NB4 (cell line): ENCODE data around the gene AFAP1L1.

Experiments used
- DNase-seq: peaks from one replicate; pipeline ENCODE4 v3.0.0; 2010; ENCODE audit warnings: low read depth
- H3K4me3 ChIP-seq: one replicate; pipeline ENCODE4 v1.5.1; 2011; ENCODE audit warnings: mild to moderate bottlenecking, low read depth, low read length, moderate library complexity
- MYC ChIP-seq: IDR thresholded peaks from 2 replicates; pipeline ENCODE4 v1.6.1; 2011; ENCODE audit warnings: low read depth, low read length
- POLR2A ChIP-seq: IDR thresholded peaks from 2 replicates; pipeline ENCODE4 v1.6.1; 2011; ENCODE audit warnings: mild to moderate bottlenecking; ENCODE audit not compliant: insufficient read length; ENCODE audit errors: extremely low read depth
- TF ChIP-seq, protein P1 (sequence below): IDR thresholded peaks from 2 replicates; pipeline ENCODE4 v1.6.1; 2011; ENCODE audit warnings: low read depth, low read length
- TF ChIP-seq, protein P2 (sequence below): IDR thresholded peaks from one replicate; pipeline ENCODE4 v1.5.1; 2012; ENCODE audit warnings: low read depth, low read length

Gene AFAP1L1

GRCh38 chr5:149264439-149265067 is 7.1 kb upstream of the AFAP1L1 start:
- no peak for DNase-seq
- no peak overlapping the region for H3K4me3 ChIP-seq

DNA sequence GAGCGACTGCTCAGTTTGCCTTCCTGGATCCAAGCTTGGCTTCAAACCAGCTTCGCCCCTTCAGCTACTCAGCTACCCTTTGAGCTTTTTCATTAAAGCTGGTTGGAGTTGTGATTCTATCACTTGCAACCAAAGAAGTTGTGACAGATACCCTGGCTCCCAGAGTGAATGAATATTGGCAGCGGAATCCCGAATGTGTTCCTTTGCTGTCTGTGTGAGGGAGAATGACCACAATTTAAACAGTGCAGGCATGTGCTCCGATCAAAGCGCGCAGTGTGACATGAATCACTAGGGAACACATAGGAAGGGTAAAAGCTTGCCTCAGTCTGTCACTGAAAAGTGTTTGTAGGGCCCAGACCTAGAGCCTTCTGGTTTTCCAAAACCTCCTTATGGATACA is 6.6 kb upstream of the AFAP1L1 start:
- H3K4me3 ChIP-seq, result no peak overlapping the region
- DNase-seq, result no peak
- TF ChIP-seq MYC (no peak), POLR2A (no peak)
- TF ChIP-seq, protein P1, sequence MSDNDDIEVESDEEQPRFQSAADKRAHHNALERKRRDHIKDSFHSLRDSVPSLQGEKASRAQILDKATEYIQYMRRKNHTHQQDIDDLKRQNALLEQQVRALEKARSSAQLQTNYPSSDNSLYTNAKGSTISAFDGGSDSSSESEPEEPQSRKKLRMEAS, result no peak
- TF ChIP-seq, protein P2, sequence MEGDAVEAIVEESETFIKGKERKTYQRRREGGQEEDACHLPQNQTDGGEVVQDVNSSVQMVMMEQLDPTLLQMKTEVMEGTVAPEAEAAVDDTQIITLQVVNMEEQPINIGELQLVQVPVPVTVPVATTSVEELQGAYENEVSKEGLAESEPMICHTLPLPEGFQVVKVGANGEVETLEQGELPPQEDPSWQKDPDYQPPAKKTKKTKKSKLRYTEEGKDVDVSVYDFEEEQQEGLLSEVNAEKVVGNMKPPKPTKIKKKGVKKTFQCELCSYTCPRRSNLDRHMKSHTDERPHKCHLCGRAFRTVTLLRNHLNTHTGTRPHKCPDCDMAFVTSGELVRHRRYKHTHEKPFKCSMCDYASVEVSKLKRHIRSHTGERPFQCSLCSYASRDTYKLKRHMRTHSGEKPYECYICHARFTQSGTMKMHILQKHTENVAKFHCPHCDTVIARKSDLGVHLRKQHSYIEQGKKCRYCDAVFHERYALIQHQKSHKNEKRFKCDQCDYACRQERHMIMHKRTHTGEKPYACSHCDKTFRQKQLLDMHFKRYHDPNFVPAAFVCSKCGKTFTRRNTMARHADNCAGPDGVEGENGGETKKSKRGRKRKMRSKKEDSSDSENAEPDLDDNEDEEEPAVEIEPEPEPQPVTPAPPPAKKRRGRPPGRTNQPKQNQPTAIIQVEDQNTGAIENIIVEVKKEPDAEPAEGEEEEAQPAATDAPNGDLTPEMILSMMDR, result no peak

More at GRCh38 chr5:149264439-149265067, 7.1 kb upstream of the AFAP1L1 start:
- TF ChIP-seq POLR2A (no peak), MYC (no peak)
- TF ChIP-seq, protein P1, result no peak
- TF ChIP-seq, protein P2, result peak; percentile 29

GRCh38 chr5:149265597-149265996 is 6.1 kb upstream of the AFAP1L1 start:
- DNase-seq, result peak; percentile 44
- TF ChIP-seq POLR2A, result no peak
- TF ChIP-seq, protein P2, result peak; percentile 38
- no peak overlapping the region for H3K4me3 ChIP-seq

GRCh38 chr5:149267241-149267973 is 4.3 kb upstream of the AFAP1L1 start:
- TF ChIP-seq POLR2A (no peak), MYC (no peak)
- TF ChIP-seq, protein P1, result no peak
- TF ChIP-seq, protein P2, result no peak

DNA sequence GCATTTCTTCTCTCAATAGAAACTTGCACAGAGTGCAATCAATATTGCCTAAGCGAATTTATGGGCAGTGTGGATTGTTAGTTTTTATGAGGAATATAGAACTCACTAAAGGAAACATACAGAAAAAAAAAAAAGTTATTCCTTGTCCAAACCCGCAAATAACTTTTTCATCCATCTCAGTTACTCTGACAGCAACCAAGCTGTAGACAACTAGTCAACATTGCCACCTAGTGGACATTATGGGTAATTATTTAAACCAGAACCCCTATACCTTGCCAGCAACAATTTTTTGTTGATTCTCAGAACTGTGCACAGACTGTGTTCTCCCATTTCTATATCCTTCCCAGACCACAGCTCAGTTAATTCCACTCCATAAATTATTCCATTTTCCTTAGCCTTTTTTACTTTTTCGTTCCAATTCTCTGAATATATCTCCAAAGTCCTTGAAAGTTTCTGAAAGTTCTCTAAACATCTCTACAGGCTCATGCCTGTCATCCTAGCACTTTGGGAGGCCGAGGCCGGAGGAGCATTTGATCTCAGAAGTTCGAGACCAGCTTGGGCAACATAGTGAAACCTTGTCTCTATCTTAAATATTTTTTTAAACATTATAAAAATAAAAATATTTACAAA is 2.6 kb upstream of the AFAP1L1 start:
- TF ChIP-seq, protein P2, result peak; percentile 54
- TF ChIP-seq POLR2A, result no peak
- no peak for TF ChIP-seq MYC
- DNase-seq, result peak; percentile 64
- no peak overlapping the region for H3K4me3 ChIP-seq

More at GRCh38 chr5:149267241-149267973, 4.3 kb upstream of the AFAP1L1 start:
- no peak for DNase-seq
- H3K4me3 ChIP-seq, result no peak overlapping the region
